Adrenal gland (tissue), 5 donors: ENCODE data around the gene VGLL4.

ENCODE experiments used
- POLR2A ChIP-seq, 2 donors: fragments of 450-650 bp; IDR thresholded peaks; one replicate each; pipeline ENCODE4 v1.6.1; 2017; ENCODE audit warnings: antibody characterized with exemption in 2 of 2, mild to moderate bottlenecking in 2 of 2, moderate library complexity in 1 of 2
- TF ChIP-seq, protein P1 (sequence below), 6 experiments: fragments of 450-650 bp in 4 of 6; fragments of 200-600 bp in 2 of 6; sonication (generic) in 1 of 6; IDR thresholded peaks; 1 replicate in 5 of 6; 2 replicates in 1 of 6; pipeline versions ENCODE4 v1.5.1 to v1.8.0; 2016 to 2021; ENCODE audit warnings: antibody characterized with exemption in 6 of 6, mild to moderate bottlenecking in 2 of 6, moderate library complexity in 1 of 6
- donor health status: DM: no; HTN: no; CAD: no.

DNA sequence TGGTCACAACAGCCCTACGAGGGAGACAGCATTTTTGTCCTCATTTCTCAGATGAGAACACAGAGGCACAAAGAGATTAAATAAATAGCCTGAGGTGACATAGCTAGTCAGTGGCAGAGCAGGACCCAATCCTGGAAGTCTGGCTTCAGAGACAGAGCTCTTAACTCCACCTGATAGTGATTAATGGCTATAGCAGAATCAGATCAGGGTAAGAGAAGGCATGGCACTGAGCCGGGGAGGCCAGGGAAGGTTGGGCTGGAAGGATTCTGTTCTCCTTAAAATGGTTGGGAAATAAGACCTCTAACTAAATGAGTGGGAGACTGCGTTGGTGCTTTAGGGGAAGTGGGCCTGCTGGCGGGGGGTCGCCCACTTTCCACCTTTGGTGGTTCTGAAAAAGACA lies 104.5 kb downstream of the VGLL4 start:
- TF ChIP-seq, protein P1, sequence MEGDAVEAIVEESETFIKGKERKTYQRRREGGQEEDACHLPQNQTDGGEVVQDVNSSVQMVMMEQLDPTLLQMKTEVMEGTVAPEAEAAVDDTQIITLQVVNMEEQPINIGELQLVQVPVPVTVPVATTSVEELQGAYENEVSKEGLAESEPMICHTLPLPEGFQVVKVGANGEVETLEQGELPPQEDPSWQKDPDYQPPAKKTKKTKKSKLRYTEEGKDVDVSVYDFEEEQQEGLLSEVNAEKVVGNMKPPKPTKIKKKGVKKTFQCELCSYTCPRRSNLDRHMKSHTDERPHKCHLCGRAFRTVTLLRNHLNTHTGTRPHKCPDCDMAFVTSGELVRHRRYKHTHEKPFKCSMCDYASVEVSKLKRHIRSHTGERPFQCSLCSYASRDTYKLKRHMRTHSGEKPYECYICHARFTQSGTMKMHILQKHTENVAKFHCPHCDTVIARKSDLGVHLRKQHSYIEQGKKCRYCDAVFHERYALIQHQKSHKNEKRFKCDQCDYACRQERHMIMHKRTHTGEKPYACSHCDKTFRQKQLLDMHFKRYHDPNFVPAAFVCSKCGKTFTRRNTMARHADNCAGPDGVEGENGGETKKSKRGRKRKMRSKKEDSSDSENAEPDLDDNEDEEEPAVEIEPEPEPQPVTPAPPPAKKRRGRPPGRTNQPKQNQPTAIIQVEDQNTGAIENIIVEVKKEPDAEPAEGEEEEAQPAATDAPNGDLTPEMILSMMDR (IDR thresholded peaks at IDR 0.05): no peak
- TF ChIP-seq POLR2A (IDR thresholded peaks at IDR 0.05): no peak
